Naive thymus-derived CD8-positive, alpha-beta T cell (primary cell): ENCODE results near the gene MVD. TPM values are rescaled to one million over a fixed set of nuclear protein-coding genes. Genes with fewer than 3 reads are reported as not detected.

ENCODE experiments used
- ATAC-seq, 2 donors: fragments of 150-1000 bp; cut with Tn5 transposase in 1 of 2; sonication (Bioruptor Pico), chemical (Tn5 transposase) in 1 of 2; 1 replicate in 1 of 2; 2 replicates in 1 of 2; pipeline ENCODE4 v1.10.0; 2021; ENCODE audit warnings: mild to moderate bottlenecking in 2 of 2, moderate library complexity in 2 of 2
- POLR2A ChIA-PET: fragments of 350-600 bp; sonication (Branson Sonifier 250); formaldehyde crosslinking; loops from one replicate; lab custom pipeline; 2021; ENCODE audit warnings: antibody characterized with exemption; lab: Charles Lee
- DNase-seq, 10 donors: peaks; one replicate each; pipeline versions ENCODE4 v3.0.0 to v3.0.0-alpha.2; 2020 to 2022
- H3K27ac Mint-ChIP-seq, 10 donors: one replicate each; pipeline ENCODE4 v1.8.0; 2020 to 2022; ENCODE audit warnings: mild to moderate bottlenecking in 10 of 10, mixed read lengths in 10 of 10, moderate library complexity in 4 of 10, inconsistent platforms in 1 of 10
- H3K27me3 Mint-ChIP-seq, 5 donors: one replicate each; pipeline ENCODE4 v1.8.0; 2021 to 2022; ENCODE audit warnings: mixed read lengths in 5 of 5
- H3K36me3 Mint-ChIP-seq, 3 donors: one replicate each; pipeline ENCODE4 v1.8.0; 2020 to 2022; ENCODE audit warnings: mixed read lengths in 3 of 3, mild to moderate bottlenecking in 2 of 3, inconsistent platforms in 1 of 3
- H3K4me1 Mint-ChIP-seq, 4 donors: one replicate each; pipeline ENCODE4 v1.8.0; 2021 to 2022; ENCODE audit warnings: mixed read lengths in 4 of 4
- H3K4me3 Mint-ChIP-seq, 10 donors: one replicate each; pipeline ENCODE4 v1.8.0; 2020 to 2022; ENCODE audit warnings: mild to moderate bottlenecking in 10 of 10, mixed read lengths in 10 of 10, moderate library complexity in 6 of 10, inconsistent platforms in 1 of 10
- H3K9me3 Mint-ChIP-seq, 9 donors: one replicate each; pipeline ENCODE4 v1.8.0; 2020 to 2022; ENCODE audit warnings: mixed read lengths in 9 of 9, mild to moderate bottlenecking in 3 of 9, inconsistent platforms in 1 of 9, moderate library complexity in 1 of 9
- polyA plus RNA-seq, 3 donors: library from polyadenylated mRNA; unstranded; fragments of 300-500 nt; fragmentation: Illumina TruSeq; gene quantifications; one replicate each; pipeline ENCODE4 v1.2.3, GENCODE V29; 2021
- total RNA-seq, 8 experiments: library from RNA in 2 of 8; stranded (reverse) in 2 of 8; gene quantifications; one replicate each; pipeline ENCODE4 v1.2.3 and lab custom pipeline; 2021 to 2026

The MVD gene
- total RNA-seq = 10 to 100 TPM; 40.2 to 42.7 TPM
- polyA plus RNA-seq = 10 to 100 TPM; 14.4 to 20.4 (median 18.5) TPM
- total RNA-seq (lab: John Stamatoyannopoulos, UW) = 31.1 to 63.9 (median 49.6) reads per million in 6 experiments

DNA sequence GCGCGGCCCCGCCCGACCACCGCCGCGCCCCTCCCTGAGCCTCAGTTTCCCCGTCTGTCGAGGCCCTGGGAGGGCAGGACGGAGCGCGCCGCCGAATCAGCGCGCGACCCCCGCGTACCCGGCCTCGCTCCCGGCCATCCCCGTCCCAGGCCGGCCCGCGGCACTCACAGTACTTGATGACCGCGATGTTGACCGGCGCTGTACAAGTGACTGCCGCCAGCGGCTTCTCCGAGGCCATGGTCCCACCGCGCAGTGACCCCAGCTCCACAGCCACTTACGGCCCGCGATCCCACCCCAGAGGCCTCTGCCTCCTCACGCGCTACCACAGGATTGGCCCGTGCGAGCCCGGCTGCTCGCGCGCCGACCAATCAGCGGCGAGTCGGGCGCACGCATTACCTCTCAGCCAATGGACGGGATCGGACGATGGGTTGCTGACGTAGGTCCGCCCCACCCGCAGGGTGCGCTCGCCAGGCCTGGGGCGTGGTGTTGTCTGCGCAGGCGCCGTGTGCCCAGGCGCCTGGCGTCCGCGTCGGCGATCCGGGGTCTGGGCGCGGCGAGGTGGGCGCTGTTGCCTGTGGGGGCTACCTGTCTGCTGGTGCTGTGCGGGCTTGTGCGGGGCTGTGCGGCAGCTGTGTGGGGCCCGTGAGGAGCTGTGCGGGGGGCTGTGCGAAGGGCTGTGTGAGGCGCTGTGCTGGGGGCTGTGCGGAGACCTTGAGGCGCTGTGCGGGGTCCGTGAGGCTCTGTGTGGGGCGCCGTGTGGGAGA is at the start of gene MVD:
Gene MVD, minus strand, starts transcription at position 249 of the 764 bp plus-strand sequence. Its CDS starts 11 bp downstream, at position 238.
- DNase-seq = peak; percentile 90 to 98 (median 94)
- Mint-ChIP-seq H3K27ac (peak within 1 kb of the TSS; percentile 58 to 98 (median 96)), H3K36me3 (peaks cover 0 to 3% (median 0%) of the 10 kb centered on the region in 3 donors), H3K4me1 (peaks cover 5 to 31% (median 18%) of the 10 kb centered on the region in 4 donors), H3K9me3 (no peaks in the 10 kb centered on the region), H3K27me3 (peaks cover 0 to 2% (median 0%) of the 10 kb centered on the region in 5 donors), H3K4me3 (peak within 1 kb of the TSS; percentile 90 to 97 (median 94))
- POLR2A ChIA-PET = interaction anchor here (0.7 to 3.9 kb wide), 9 partner anchors 13 to 119 kb away, joined by 3 to 67 read pairs (median 4); partner anchors contain the start of genes CTU2, CYBA, RNF166 and ZC3H18
- ATAC-seq = peak; percentile 97

- Mint-ChIP-seq H3K36me3 (peaks cover 0 to 11% (median 4%) of the 10 kb centered on the region in 3 donors), H3K4me1 (peaks cover 4 to 28% (median 10%) of the 10 kb centered on the region in 4 donors), H3K4me3 (no peak overlapping the region), H3K9me3 (no peaks in the 10 kb centered on the region), H3K27ac (no peak overlapping the region), H3K27me3 (no peaks in the 10 kb centered on the region)
- no peak for DNase-seq
- POLR2A ChIA-PET = no interaction called here
- no peak for ATAC-seq
These were observed 49.6 kb upstream of the MVD start for GRCh38 chr16:88712362-88712979.

DNA sequence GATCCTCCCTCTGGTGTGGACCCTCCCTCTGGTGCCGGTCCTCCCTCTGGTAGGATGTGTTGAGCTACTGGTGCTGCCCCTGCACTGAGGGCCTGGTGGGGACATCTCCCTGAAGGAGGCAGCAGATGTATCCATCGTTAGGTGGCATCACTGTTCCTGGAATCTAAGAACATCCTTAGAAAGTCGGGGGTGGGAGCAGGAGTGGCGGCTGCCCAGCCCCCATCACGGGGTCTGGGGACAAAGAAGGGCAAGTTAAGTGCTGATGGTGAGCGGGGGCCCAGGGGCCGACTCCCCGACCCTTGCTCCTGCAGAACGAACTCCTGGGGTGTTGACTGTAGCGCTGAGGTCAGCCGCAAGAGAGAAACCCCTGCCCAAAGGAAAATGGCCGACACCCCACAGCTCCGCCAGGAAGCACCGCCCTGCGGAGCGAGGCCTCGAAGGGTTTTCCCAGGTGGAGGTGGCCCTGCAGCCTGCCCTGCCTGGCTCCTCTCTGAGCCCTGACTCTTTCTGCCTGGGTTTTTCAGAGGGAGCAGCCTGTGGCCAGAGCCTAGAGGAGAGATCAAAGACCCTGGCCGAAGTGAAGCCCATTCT is 49.0 kb upstream of the MVD start:
- no peak overlapping the region for H3K4me3 Mint-ChIP-seq
- H3K27ac Mint-ChIP-seq = no peak overlapping the region
- no peak for ATAC-seq
- H3K4me1 Mint-ChIP-seq = peaks cover 6 to 35% (median 16%) of the 10 kb centered on the region in 4 donors
- POLR2A ChIA-PET = no interaction called here
- H3K9me3 Mint-ChIP-seq = no peaks in the 10 kb centered on the region
- no peak for DNase-seq
- H3K36me3 Mint-ChIP-seq = peaks cover 0 to 6% (median 0%) of the 10 kb centered on the region in 3 donors
- H3K27me3 Mint-ChIP-seq = no peaks in the 10 kb centered on the region

DNA sequence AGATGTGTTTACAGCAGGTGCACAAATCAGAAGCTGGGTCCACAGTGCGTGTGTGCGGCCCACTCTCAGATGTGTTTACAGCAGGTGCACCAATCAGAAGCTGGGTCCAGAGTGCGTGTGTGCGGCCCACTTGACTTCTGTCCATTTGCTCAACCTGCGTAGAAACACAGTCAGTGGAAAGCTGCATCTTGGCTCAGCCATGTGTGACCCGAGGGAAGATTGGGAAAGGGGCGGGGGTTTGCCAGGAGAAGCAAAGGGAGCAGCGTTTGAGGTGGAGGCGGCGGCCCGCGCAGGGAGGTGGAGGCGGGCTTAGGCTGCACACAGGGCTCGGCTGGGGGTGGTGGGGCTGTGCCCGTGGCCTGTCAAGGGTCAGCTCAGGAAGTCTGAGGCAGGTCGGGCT is 47.7 kb upstream of the MVD start:
- no peak for ATAC-seq
- no peak overlapping the region for H3K4me3 Mint-ChIP-seq
- no peaks in the 10 kb centered on the region for H3K9me3 Mint-ChIP-seq
- peak overlapping the region in 1 of 10 donors; percentile 40 for H3K27ac Mint-ChIP-seq
- peaks cover 0 to 1% (median 0%) of the 10 kb centered on the region in 3 donors for H3K36me3 Mint-ChIP-seq
- H3K27me3 Mint-ChIP-seq = no peaks in the 10 kb centered on the region
- POLR2A ChIA-PET = no interaction called here
- no peak for DNase-seq
- peaks cover 6 to 37% (median 18%) of the 10 kb centered on the region in 4 donors for H3K4me1 Mint-ChIP-seq

DNA sequence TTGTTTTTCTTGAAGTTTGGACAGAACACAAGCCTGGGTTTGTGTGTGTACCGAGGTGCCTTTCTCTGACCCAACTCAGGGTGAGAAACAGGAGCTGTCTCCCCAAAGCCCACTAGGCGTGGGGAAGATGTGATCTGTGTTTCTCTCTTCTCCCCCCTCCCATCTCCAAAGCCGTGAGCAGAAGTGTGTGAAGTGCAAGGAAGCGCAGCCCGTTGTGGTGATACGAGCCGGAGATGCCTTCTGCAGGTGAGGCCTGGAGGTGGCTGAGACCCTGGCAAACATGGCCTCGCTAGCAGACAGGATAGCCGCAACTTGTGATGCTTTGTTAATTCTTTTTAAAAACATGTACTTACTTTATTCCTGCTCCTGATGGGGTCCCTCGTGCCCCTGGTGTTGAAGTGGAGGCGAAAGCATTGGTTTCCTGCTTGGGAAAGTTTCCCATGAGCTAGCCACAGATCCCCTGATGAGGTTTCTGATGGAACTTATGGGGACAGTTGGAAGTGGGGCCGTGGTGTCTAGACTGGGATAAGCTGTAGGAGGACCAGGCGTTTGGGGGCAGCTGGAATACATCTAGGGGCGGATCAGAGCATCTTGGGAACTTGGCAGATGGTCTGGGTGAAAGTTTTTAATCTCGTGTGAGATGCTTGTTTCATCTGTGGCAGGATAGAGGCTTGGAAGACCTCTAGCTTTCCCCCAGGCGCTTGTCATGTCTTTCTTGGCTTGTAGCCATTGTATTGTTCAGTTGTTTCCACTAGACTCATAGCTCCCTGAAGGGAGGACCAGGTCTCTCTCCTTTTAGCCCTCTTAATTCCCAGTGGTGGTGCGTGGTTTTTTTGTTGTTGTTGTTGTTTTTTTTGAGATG is 44.3 kb upstream of the MVD start:
- peak overlapping the region; percentile 75 to 99 (median 82) for H3K4me3 Mint-ChIP-seq
- peaks cover 0 to 4% (median 0%) of the 10 kb centered on the region in 3 donors for H3K36me3 Mint-ChIP-seq
- no peak for ATAC-seq
- DNase-seq = no peak
- H3K4me1 Mint-ChIP-seq = peaks cover 25 to 62% (median 50%) of the 10 kb centered on the region in 4 donors
- H3K27ac Mint-ChIP-seq = peak overlapping the region; percentile 57 to 93 (median 88)
- POLR2A ChIA-PET = interaction anchor here (0.6 to 8.5 kb wide), 7 partner anchors 15 to 96 kb away, joined by 3 to 67 read pairs (median 5); partner anchors contain the start of gene MVD
- H3K9me3 Mint-ChIP-seq = no peaks in the 10 kb centered on the region
- H3K27me3 Mint-ChIP-seq = no peaks in the 10 kb centered on the region

DNA sequence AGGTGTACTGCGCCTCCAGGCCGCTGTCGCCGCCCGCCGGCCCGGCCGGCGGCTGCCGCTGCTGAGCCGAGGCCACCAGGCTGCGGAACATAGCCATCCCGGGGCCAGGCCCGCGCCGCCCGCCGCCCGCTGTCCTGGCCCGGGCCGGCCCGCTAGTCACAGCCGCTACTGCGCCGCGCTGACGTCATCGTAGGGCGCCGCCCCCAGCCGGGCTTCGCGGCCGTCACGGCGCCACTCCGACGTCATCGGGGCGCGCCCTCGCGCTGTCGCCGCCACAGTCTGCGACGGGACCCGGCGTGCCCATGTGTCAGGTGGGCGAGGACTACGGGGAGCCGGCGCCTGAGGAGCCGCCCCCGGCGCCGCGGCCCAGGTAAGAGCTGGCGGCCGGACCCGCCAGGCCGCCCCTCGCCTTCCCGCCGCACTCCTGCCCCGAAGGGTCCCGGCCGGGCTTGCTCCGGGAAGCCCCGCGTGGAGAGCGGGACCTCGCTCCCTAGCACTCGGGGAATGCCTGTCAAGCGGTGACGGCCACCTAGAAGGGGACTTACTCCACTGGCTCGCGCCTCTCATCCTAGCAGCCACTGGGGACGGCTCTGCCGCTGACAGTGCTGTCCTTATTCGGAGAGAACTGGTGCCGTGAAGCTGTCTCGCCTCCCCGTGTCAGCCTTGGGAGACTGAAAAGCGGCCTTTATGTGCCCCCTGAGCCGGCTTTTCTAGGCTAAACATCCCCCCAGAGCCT is 43.5 kb upstream of the MVD start, which contains the start of the genes CTU2 and RNF166:
Gene CTU2, plus strand, starts transcription at position 275 of the 736 bp plus-strand sequence. Its CDS starts 28 bp downstream, at position 303.
Gene RNF166, minus strand, starts transcription at position 180 of the 736 bp plus-strand sequence. Its CDS starts 83 bp downstream, at position 97.
- peaks cover 0 to 4% (median 0%) of the 10 kb centered on the region in 3 donors for H3K36me3 Mint-ChIP-seq
- H3K4me3 Mint-ChIP-seq = peak within 1 kb of the TSS; percentile 93 to 99 (median 96)
- H3K4me1 Mint-ChIP-seq = peaks cover 22 to 58% (median 56%) of the 10 kb centered on the region in 4 donors
- no peaks in the 10 kb centered on the region for H3K9me3 Mint-ChIP-seq
- POLR2A ChIA-PET = interaction anchor here (0.6 to 8.7 kb wide), 10 partner anchors 10 to 81 kb away, joined by 3 to 100 read pairs (median 5); partner anchors contain the start of gene MVD
- H3K27ac Mint-ChIP-seq = peak within 1 kb of the TSS; percentile 88 to 100 (median 96)
- peak; percentile 86 to 95 (median 92) for DNase-seq
- no peaks in the 10 kb centered on the region for H3K27me3 Mint-ChIP-seq
- peak; percentile 62 to 73 for ATAC-seq

DNA sequence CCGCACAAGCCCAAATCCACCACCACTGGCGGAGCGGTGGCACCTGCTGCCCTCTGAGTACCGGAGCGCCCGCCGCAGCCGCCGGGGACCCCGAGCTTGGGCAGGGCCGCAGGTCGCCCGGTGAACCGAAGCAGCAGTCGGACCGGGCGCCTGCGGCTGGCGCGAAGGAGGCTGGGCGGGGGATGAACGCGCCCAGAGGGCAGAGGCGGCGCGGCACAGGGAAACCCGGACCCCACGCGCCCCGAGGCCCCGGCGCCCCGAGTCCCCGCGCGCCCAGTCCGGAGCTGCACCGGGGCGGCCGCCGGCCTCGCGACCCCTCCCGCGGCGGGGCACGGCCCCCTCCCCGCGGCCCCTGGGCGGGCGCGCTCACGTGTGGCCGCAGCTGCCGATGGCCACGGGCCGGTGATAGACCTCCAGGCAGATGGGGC is 42.9 kb upstream of the MVD start:
- H3K27me3 Mint-ChIP-seq = no peaks in the 10 kb centered on the region
- peak overlapping the region; percentile 93 to 99 (median 96) for H3K4me3 Mint-ChIP-seq
- peak overlapping the region; percentile 88 to 100 (median 96) for H3K27ac Mint-ChIP-seq
- H3K9me3 Mint-ChIP-seq = no peaks in the 10 kb centered on the region
- DNase-seq (peak in 2 of 10 donors; percentile 24 to 28), ATAC-seq (peak; percentile 8 to 9)
- peaks cover 0 to 4% (median 0%) of the 10 kb centered on the region in 3 donors for H3K36me3 Mint-ChIP-seq
- POLR2A ChIA-PET = interaction anchor here (0.7 to 8.7 kb wide), 15 partner anchors 10 to 88 kb away, joined by 3 to 100 read pairs (median 4); partner anchors contain the start of gene MVD
- peaks cover 23 to 59% (median 57%) of the 10 kb centered on the region in 4 donors for H3K4me1 Mint-ChIP-seq

DNA sequence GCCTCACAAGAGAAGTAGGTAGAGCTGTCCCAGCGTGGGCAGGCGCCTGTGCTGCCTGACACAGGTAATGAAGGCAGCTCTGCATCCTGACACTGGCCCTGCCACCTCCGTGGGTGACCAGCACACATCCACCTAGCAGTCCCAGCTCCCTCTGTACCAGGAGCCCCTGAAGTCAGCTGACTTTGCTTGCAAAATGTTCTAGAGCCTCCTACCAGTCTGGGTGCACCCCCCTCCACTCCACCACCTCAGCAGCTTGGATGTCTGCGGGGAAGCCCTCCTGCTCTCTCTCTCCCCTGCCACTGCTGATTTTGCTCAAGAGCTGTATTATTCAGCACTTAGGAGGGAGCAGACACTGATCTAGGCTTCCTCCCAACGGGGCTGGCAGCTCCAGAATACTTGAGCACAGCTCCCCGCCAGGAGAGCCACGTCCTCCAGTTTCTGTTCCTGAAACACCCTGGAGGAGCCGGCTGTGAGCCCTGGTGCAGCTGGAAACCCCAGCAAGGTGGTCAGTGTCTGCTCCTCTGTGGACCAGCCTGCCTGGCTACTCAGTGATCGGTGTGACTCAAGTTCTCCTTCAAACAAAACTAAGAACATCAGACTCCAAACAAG is 42.3 kb upstream of the MVD start:
- Mint-ChIP-seq H3K4me3 (peak overlapping the region; percentile 93 to 99 (median 96)), H3K9me3 (no peaks in the 10 kb centered on the region), H3K27me3 (no peaks in the 10 kb centered on the region), H3K4me1 (peaks cover 24 to 65% (median 57%) of the 10 kb centered on the region in 4 donors), H3K36me3 (peaks cover 0 to 4% (median 0%) of the 10 kb centered on the region in 3 donors), H3K27ac (peak overlapping the region; percentile 88 to 100 (median 96))
- peak in 7 of 10 donors; percentile 46 to 63 (median 56) for DNase-seq
- POLR2A ChIA-PET = interaction anchor here (0.7 to 8.7 kb wide), 17 partner anchors 9 to 89 kb away, joined by 3 to 100 read pairs (median 3); partner anchors contain the start of gene MVD
- ATAC-seq = peak; percentile 7 to 17

GRCh38 chr16:88703486-88704309 is 40.8 kb upstream of the MVD start:
- Mint-ChIP-seq H3K27me3 (no peaks in the 10 kb centered on the region), H3K4me3 (peak overlapping the region; percentile 93 to 99 (median 96)), H3K36me3 (peaks cover 0 to 7% (median 4%) of the 10 kb centered on the region in 3 donors), H3K4me1 (peaks cover 28 to 68% (median 62%) of the 10 kb centered on the region in 4 donors), H3K9me3 (no peaks in the 10 kb centered on the region), H3K27ac (peak overlapping the region; percentile 88 to 100 (median 96))
- ATAC-seq (peak; percentile 37 to 40), DNase-seq (peak; percentile 61 to 91 (median 76))
- POLR2A ChIA-PET = interaction anchor here (0.6 to 8.7 kb wide), 20 partner anchors 11 to 274 kb away, joined by 3 to 100 read pairs (median 4); partner anchors contain the start of genes CYBA, GALNS, MVD and SNAI3
